Liver (tissue), 9 donors: Measurements from ENCODE around the gene AGBL4. TPM values are rescaled to one million over a fixed set of nuclear protein-coding genes. Genes with fewer than 3 reads are reported as not detected.

ENCODE experiments used
- DNase-seq: peaks from one replicate; pipeline ENCODE4 v3.0.0-alpha.2; 2017; ENCODE audit warnings: low spot score
- H3K27ac ChIP-seq, 2 donors: one replicate each; pipeline ENCODE4 v1.7.0; 2013; ENCODE audit warnings: inconsistent platforms in 2 of 2, low read length in 2 of 2, control low read depth in 1 of 2, low read depth in 1 of 2, mild to moderate bottlenecking in 1 of 2
- H3K27me3 ChIP-seq, 4 donors: one replicate each; pipeline versions ENCODE4 v1.6.1 to v1.7.0; 2013; ENCODE audit warnings: low read length in 3 of 4, inconsistent platforms in 1 of 4, mild to moderate bottlenecking in 1 of 4, moderate library complexity in 1 of 4; ENCODE audit not compliant: control insufficient read depth in 4 of 4, insufficient read depth in 4 of 4
- H3K36me3 ChIP-seq, 4 donors: one replicate each; pipeline versions ENCODE4 v1.6.1 to v1.7.0; 2013; ENCODE audit warnings: low read length in 3 of 4, mild to moderate bottlenecking in 3 of 4, low read depth in 1 of 4, moderate library complexity in 1 of 4; ENCODE audit not compliant: control insufficient read depth in 4 of 4, insufficient read depth in 3 of 4
- H3K4me1 ChIP-seq, 4 donors: one replicate each; pipeline versions ENCODE4 v1.6.1 to v1.7.0; 2013; ENCODE audit warnings: low read length in 3 of 4, mild to moderate bottlenecking in 3 of 4, moderate library complexity in 1 of 4; ENCODE audit not compliant: control insufficient read depth in 4 of 4, insufficient read depth in 4 of 4
- H3K4me3 ChIP-seq, 3 donors: one replicate each; pipeline versions ENCODE4 v1.6.1 to v1.7.0; 2013; ENCODE audit warnings: low read length in 3 of 3, control low read depth in 1 of 3, low read depth in 1 of 3, mild to moderate bottlenecking in 1 of 3
- H3K9ac ChIP-seq, 2 donors: one replicate each; pipeline ENCODE4 v1.7.0; 2013; ENCODE audit warnings: low read length in 2 of 2, mild to moderate bottlenecking in 2 of 2, moderate library complexity in 2 of 2, control low read depth in 1 of 2, low read depth in 1 of 2
- H3K9me3 ChIP-seq, 4 donors: one replicate each; pipeline versions ENCODE4 v1.6.1 to v1.7.0; 2013; ENCODE audit warnings: low read length in 3 of 4; ENCODE audit not compliant: control insufficient read depth in 4 of 4
- ATF3 ChIP-seq: IDR thresholded peaks from 2 replicates; pipeline ENCODE4 v1.6.1; 2016; ENCODE audit warnings: antibody characterized with exemption
- CTCF ChIP-seq: fragments of 150-350 bp; IDR thresholded peaks from 2 replicates; pipeline ENCODE4 v1.5.1; 2017; ENCODE audit warnings: improper control_type of control experiment, low read depth, low read length; ENCODE audit not compliant: missing input control
- FOXA1 ChIP-seq: IDR thresholded peaks from 2 replicates; pipeline ENCODE4 v1.6.1; 2016; ENCODE audit warnings: antibody characterized with exemption
- FOXA2 ChIP-seq: IDR thresholded peaks from 2 replicates; pipeline ENCODE4 v1.6.1; 2016; ENCODE audit warnings: antibody characterized with exemption
- GABPA ChIP-seq, 2 donors: IDR thresholded peaks in 1 of 2; conservative IDR thresholded peaks in 1 of 2; 2 replicates each; pipeline ENCODE4 v1.6.1; 2016; ENCODE audit warnings: antibody characterized with exemption in 2 of 2, mild to moderate bottlenecking in 1 of 2, moderate library complexity in 1 of 2
- HNF4A ChIP-seq, 2 donors: conservative IDR thresholded peaks; 2 replicates each; pipeline ENCODE4 v1.6.1; 2016; ENCODE audit warnings: antibody characterized with exemption in 2 of 2, mild to moderate bottlenecking in 2 of 2
- HNF4G ChIP-seq: IDR thresholded peaks from 2 replicates; pipeline ENCODE4 v1.6.1; 2016; ENCODE audit warnings: antibody characterized with exemption
- JUND ChIP-seq, 2 donors: IDR thresholded peaks; 2 replicates each; pipeline ENCODE4 v1.6.1; 2016; ENCODE audit warnings: antibody characterized with exemption in 2 of 2
- MAX ChIP-seq: IDR thresholded peaks from 2 replicates; pipeline ENCODE4 v1.6.1; 2016; ENCODE audit warnings: antibody characterized with exemption
- NR2F2 ChIP-seq: IDR thresholded peaks from 2 replicates; pipeline ENCODE4 v1.6.1; 2016; ENCODE audit warnings: antibody characterized with exemption
- RAD21 ChIP-seq, 2 donors: IDR thresholded peaks; 2 replicates each; pipeline ENCODE4 v1.6.1; 2016; ENCODE audit warnings: antibody characterized with exemption in 2 of 2, mild to moderate bottlenecking in 2 of 2
- REST ChIP-seq: IDR thresholded peaks from 2 replicates; pipeline ENCODE4 v1.6.1; 2016; ENCODE audit warnings: antibody characterized with exemption, mild to moderate bottlenecking
- RXRA ChIP-seq, 2 donors: IDR thresholded peaks; 2 replicates each; pipeline ENCODE4 v1.6.1; 2017 to 2018; ENCODE audit warnings: antibody characterized with exemption in 2 of 2, mild to moderate bottlenecking in 1 of 2
- SP1 ChIP-seq: IDR thresholded peaks from 2 replicates; pipeline ENCODE4 v1.6.1; 2018; ENCODE audit warnings: antibody characterized with exemption, mild to moderate bottlenecking
- TAF1 ChIP-seq: conservative IDR thresholded peaks from 2 replicates; pipeline ENCODE4 v1.6.1; 2016; ENCODE audit warnings: antibody characterized with exemption, mild to moderate bottlenecking
- YY1 ChIP-seq: IDR thresholded peaks from 2 replicates; pipeline ENCODE4 v1.6.1; 2016; ENCODE audit warnings: antibody characterized with exemption, mild to moderate bottlenecking
- ZBTB33 ChIP-seq: IDR thresholded peaks from 2 replicates; pipeline ENCODE4 v1.6.1; 2016; ENCODE audit warnings: antibody characterized with exemption
- WGBS: extraction: QIAGEN DNeasy Blood & Tissue Kit; methylation state at CpG from one replicate; pipeline ENCODE4 v1.1.7; 2013; 5-methylcytosine and 5-hydroxymethylcytosine counted together
- polyA plus RNA-seq, 2 donors: library from polyadenylated mRNA; stranded (reverse) in 1 of 2; unstranded in 1 of 2; fragments of 200-250 nt in 1 of 2; fragments of >200 nt in 1 of 2; fragmentation: Nextera tagmentation in 1 of 2; extraction: Ambion mirVana in 1 of 2; gene quantifications; one replicate each; pipeline versions ENCODE4 v1.2.1 to v1.2.3, GENCODE V29; 2013 to 2015
- total RNA-seq, 2 donors: library from RNA; depleted of rRNA; stranded (reverse); fragments of >200 nt; gene quantifications; one replicate each; pipeline ENCODE4 v1.2.3, GENCODE V29; 2014
- donor health status: healthy.
- donor health status: healthy.
- donor health status: healthy.
- donor health status: healthy.
- donor health status: healthy.

Gene AGBL4
- total and polyA plus RNA-seq, 4 donors: 0.75 to 0.76 TPM; not detected in 2

GRCh38 chr1:48969971-48970370 is 1053.8 kb downstream of the AGBL4 start (continued):
- TF ChIP-seq CTCF (no peak), HNF4A (conservative IDR thresholded peaks at IDR 0.05) (no peak), RAD21 (IDR thresholded peaks at IDR 0.05) (no peak), ZBTB33 (no peak), NR2F2 (no peak)

GRCh38 chr1:48967318-48967717 is 1056.4 kb downstream of the AGBL4 start:
- Histone ChIP-seq H3K27me3 (no peaks in the 10 kb centered on the region), H3K9ac (no peak overlapping the region), H3K4me1 (no peaks in the 10 kb centered on the region), H3K36me3 (no peaks in the 10 kb centered on the region), H3K27ac (no peak overlapping the region), H3K9me3 (no peaks in the 10 kb centered on the region), H3K4me3 (no peak overlapping the region)
- 60% methylated on average over 3 of the region's 3 CpGs for WGBS
- TF ChIP-seq HNF4G (no peak), MAX (no peak), ATF3 (no peak), JUND (IDR thresholded peaks at IDR 0.05) (no peak), TAF1 (no peak), SP1 (no peak), GABPA (IDR thresholded peaks at IDR 0.05 in 1 of 2, conservative IDR thresholded peaks at IDR 0.05 in 1 of 2) (no peak), FOXA1 (no peak)
- DNase-seq: no peak

- Histone ChIP-seq H3K27me3 (no peaks in the 10 kb centered on the region), H3K4me1 (no peaks in the 10 kb centered on the region), H3K27ac (no peak overlapping the region), H3K4me3 (no peak overlapping the region), H3K9me3 (no peaks in the 10 kb centered on the region), H3K36me3 (no peaks in the 10 kb centered on the region), H3K9ac (no peak overlapping the region)
- no peak for DNase-seq
- TF ChIP-seq RAD21 (IDR thresholded peaks at IDR 0.05) (no peak), ATF3 (no peak), FOXA2 (no peak), REST (no peak), NR2F2 (no peak), MAX (no peak), YY1 (no peak), FOXA1 (no peak), JUND (IDR thresholded peaks at IDR 0.05) (no peak), ZBTB33 (no peak), SP1 (no peak), HNF4G (no peak), TAF1 (no peak), RXRA (IDR thresholded peaks at IDR 0.05) (no peak), GABPA (IDR thresholded peaks at IDR 0.05 in 1 of 2, conservative IDR thresholded peaks at IDR 0.05 in 1 of 2) (no peak)
Observed at GRCh38 chr1:48966583-48966982, 1057.2 kb downstream of the AGBL4 start.
